ENCODE data around the gene FOXL2. TPM values are rescaled to one million over a fixed set of nuclear protein-coding genes. Genes with fewer than 3 reads are reported as not detected.

Gene FOXL2
- total RNA-seq, 1 donor from 2014 or later, result not detected

- TF ChIP-seq, protein P1, sequence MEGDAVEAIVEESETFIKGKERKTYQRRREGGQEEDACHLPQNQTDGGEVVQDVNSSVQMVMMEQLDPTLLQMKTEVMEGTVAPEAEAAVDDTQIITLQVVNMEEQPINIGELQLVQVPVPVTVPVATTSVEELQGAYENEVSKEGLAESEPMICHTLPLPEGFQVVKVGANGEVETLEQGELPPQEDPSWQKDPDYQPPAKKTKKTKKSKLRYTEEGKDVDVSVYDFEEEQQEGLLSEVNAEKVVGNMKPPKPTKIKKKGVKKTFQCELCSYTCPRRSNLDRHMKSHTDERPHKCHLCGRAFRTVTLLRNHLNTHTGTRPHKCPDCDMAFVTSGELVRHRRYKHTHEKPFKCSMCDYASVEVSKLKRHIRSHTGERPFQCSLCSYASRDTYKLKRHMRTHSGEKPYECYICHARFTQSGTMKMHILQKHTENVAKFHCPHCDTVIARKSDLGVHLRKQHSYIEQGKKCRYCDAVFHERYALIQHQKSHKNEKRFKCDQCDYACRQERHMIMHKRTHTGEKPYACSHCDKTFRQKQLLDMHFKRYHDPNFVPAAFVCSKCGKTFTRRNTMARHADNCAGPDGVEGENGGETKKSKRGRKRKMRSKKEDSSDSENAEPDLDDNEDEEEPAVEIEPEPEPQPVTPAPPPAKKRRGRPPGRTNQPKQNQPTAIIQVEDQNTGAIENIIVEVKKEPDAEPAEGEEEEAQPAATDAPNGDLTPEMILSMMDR (IDR thresholded peaks at IDR 0.05; ENCODE audit: partially characterized antibody, unreplicated experiment), result no peak
- DNase-seq, result no peak
- no peaks in the 10 kb centered on the region for H3K36me3 Mint-ChIP-seq (ENCODE audit: unreplicated experiment)
- H3K27ac Mint-ChIP-seq (ENCODE audit: unreplicated experiment), result no peak overlapping the region
- H3K4me3 Mint-ChIP-seq (ENCODE audit: unreplicated experiment), result no peak overlapping the region
- no peaks in the 10 kb centered on the region for H3K9me3 Mint-ChIP-seq (ENCODE audit: unreplicated experiment)
- H3K27me3 Mint-ChIP-seq (ENCODE audit: unreplicated experiment), result peaks cover 2% of the 10 kb centered on the region
- no peaks in the 10 kb centered on the region for H3K4me1 Mint-ChIP-seq (ENCODE audit: low read depth, unreplicated experiment)
Observed at GRCh38 chr3:138898708-138899107, 48.2 kb downstream of the FOXL2 start.

- no peak overlapping the region for H3K4me3 Mint-ChIP-seq (ENCODE audit: unreplicated experiment)
- TF ChIP-seq, protein P1 (IDR thresholded peaks at IDR 0.05; ENCODE audit: partially characterized antibody, unreplicated experiment), result no peak
- peaks cover 2% of the 10 kb centered on the region for H3K27me3 Mint-ChIP-seq (ENCODE audit: unreplicated experiment)
- H3K27ac Mint-ChIP-seq (ENCODE audit: unreplicated experiment), result no peak overlapping the region
- H3K36me3 Mint-ChIP-seq (ENCODE audit: unreplicated experiment), result no peaks in the 10 kb centered on the region
- no peaks in the 10 kb centered on the region for H3K4me1 Mint-ChIP-seq (ENCODE audit: low read depth, unreplicated experiment)
- DNase-seq, result no peak
- H3K9me3 Mint-ChIP-seq (ENCODE audit: unreplicated experiment), result no peaks in the 10 kb centered on the region
Observed at GRCh38 chr3:138898301-138898700, 48.6 kb downstream of the FOXL2 start.

Other genes starting within 250 kb of the FOXL2 start
- 14.2 TPM for gene PIK3CB, start 112.2 kb downstream of the FOXL2 start, total RNA-seq (ENCODE audit: unreplicated experiment)
- 0.15 TPM for gene FOXL2NB, start 80 bp upstream of the FOXL2 start, total RNA-seq (ENCODE audit: unreplicated experiment)
- not detected for gene PRR23A, start 59.1 kb upstream of the FOXL2 start, total RNA-seq (ENCODE audit: unreplicated experiment)
- gene PRR23B, start 73.8 kb upstream of the FOXL2 start, total RNA-seq (ENCODE audit: unreplicated experiment), result not detected
- gene PRR23C, start 97.8 kb upstream of the FOXL2 start, total RNA-seq (ENCODE audit: unreplicated experiment), result not detected

All from glutamatergic neuron (in vitro differentiated cells).